ENCODE measurements around the gene KHSRP.

Gene KHSRP

GRCh38 chr19:6452223-6452614 lies 27.6 kb upstream of the KHSRP start:
- no peak for DNase-seq
- Histone ChIP-seq H3K4me1 (ENCODE audit: control insufficient read depth, insufficient read depth, low read length, poor library complexity, severe bottlenecking) (no peaks in the 10 kb centered on the region), H3K4me3 (ENCODE audit: insufficient read depth, low read depth, low read length, poor library complexity, severe bottlenecking) (no peak overlapping the region), H3K27me3 (replicated peaks; ENCODE audit: control insufficient read depth, insufficient read depth, low read length, poor library complexity, severe bottlenecking) (no peaks in the 10 kb centered on the region), H3K27ac (ENCODE audit: insufficient read depth, low read length, poor library complexity, severe bottlenecking) (no peak overlapping the region), H3K36me3 (ENCODE audit: control insufficient read depth, insufficient read depth, low read length) (peaks cover 15% of the 10 kb centered on the region), H3K9me3 (ENCODE audit: control insufficient read depth, low read length) (peaks cover 3% of the 10 kb centered on the region)

DNA sequence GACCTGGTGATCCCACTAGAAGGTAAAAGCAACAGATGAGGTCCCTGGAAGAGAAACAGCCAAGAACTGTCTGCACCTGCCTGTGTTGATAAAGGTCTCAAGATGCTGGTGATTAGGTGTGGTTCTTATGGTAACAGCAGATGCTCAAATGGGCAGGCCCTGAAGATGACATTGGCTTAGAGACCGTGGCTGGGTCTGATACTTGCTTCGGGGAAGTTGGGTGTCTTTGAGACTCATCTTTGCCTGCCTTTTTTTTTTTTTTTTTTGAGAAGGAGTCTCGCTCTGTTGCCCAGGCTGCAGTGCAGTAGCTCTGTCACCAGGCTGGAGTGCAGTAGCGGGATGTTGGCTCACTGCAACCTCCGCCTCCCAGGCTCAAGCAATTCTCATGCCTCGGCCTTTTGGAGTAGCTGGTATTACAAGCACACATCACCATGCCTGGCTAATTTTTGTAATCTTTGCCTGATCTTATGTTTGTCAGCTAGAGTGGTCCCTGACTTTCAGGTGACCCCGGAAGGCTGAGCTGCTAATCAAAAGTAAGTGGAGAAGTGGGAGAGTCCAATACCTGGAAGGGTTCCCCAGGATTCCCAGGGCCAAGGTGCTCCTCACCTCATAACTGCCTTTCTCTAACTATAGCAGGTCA lies 27.1 kb upstream of the KHSRP start:
- no peak for DNase-seq
- Histone ChIP-seq H3K9me3 (ENCODE audit: control insufficient read depth, low read length) (peaks cover 3% of the 10 kb centered on the region), H3K27me3 (replicated peaks; ENCODE audit: control insufficient read depth, insufficient read depth, low read length, poor library complexity, severe bottlenecking) (no peaks in the 10 kb centered on the region), H3K27ac (ENCODE audit: insufficient read depth, low read length, poor library complexity, severe bottlenecking) (no peak overlapping the region), H3K4me3 (ENCODE audit: insufficient read depth, low read depth, low read length, poor library complexity, severe bottlenecking) (no peak overlapping the region), H3K4me1 (ENCODE audit: control insufficient read depth, insufficient read depth, low read length, poor library complexity, severe bottlenecking) (no peaks in the 10 kb centered on the region), H3K36me3 (ENCODE audit: control insufficient read depth, insufficient read depth, low read length) (peaks cover 15% of the 10 kb centered on the region)

DNA sequence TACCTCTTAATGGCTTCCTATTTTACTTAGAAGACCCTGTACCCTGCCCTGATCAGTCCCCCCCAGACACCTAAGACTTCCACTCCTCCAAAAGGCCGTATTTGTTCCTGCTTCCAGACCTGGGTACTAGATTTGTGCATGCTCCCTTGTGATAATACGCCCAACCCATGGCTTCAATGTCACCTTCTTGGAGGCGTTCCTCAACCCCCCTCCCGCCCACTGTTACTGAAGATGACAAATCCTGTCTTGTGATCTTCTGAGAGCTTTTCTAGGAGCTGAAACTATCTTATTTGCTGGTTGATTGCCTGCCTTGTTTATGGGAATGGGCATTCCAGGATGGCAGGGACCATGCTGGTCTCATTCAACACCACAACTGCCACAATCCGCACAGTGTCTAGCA lies 25.6 kb upstream of the KHSRP start:
- Histone ChIP-seq H3K4me1 (ENCODE audit: control insufficient read depth, insufficient read depth, low read length, poor library complexity, severe bottlenecking) (no peaks in the 10 kb centered on the region), H3K4me3 (ENCODE audit: insufficient read depth, low read depth, low read length, poor library complexity, severe bottlenecking) (no peak overlapping the region), H3K27ac (ENCODE audit: insufficient read depth, low read length, poor library complexity, severe bottlenecking) (no peak overlapping the region), H3K36me3 (ENCODE audit: control insufficient read depth, insufficient read depth, low read length) (peaks cover 12% of the 10 kb centered on the region), H3K9me3 (ENCODE audit: control insufficient read depth, low read length) (peaks cover 3% of the 10 kb centered on the region), H3K27me3 (replicated peaks; ENCODE audit: control insufficient read depth, insufficient read depth, low read length, poor library complexity, severe bottlenecking) (no peaks in the 10 kb centered on the region)
- no peak for DNase-seq

- H3K27me3 ChIP-seq (replicated peaks; ENCODE audit: control insufficient read depth, insufficient read depth, low read length, poor library complexity, severe bottlenecking) = no peaks in the 10 kb centered on the region
- no peaks in the 10 kb centered on the region for H3K4me1 ChIP-seq (ENCODE audit: control insufficient read depth, insufficient read depth, low read length, poor library complexity, severe bottlenecking)
- no peak overlapping the region for H3K27ac ChIP-seq (ENCODE audit: insufficient read depth, low read length, poor library complexity, severe bottlenecking)
- no peaks in the 10 kb centered on the region for H3K36me3 ChIP-seq (ENCODE audit: control insufficient read depth, insufficient read depth, low read length)
- no peak for DNase-seq
- no peaks in the 10 kb centered on the region for H3K9me3 ChIP-seq (ENCODE audit: control insufficient read depth, low read length)
- no peak overlapping the region for H3K4me3 ChIP-seq (ENCODE audit: insufficient read depth, low read depth, low read length, poor library complexity, severe bottlenecking)
These were observed 23.4 kb upstream of the KHSRP start for GRCh38 chr19:6448045-6448444.

DNA sequence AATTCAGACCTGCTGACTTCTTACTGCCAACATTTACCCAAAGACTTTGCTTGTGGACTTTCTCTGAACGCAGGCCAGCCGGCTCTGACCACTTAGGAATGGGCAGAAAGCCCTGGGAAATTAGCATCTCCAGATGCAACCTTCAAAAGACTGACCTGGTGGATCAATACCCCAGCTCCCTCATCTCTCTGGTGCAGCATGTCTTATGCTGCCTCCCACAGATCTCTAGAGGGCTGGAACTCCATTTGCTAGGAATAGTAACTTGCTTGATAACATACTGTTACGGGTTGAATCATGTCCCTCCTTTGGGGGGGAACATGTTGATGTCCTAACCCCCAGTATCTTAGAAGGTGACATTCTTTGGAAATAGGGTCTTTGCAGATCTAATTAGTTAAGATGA lies 21.8 kb upstream of the KHSRP start:
- Histone ChIP-seq H3K27me3 (replicated peaks; ENCODE audit: control insufficient read depth, insufficient read depth, low read length, poor library complexity, severe bottlenecking) (no peaks in the 10 kb centered on the region), H3K9me3 (ENCODE audit: control insufficient read depth, low read length) (no peaks in the 10 kb centered on the region), H3K4me3 (ENCODE audit: insufficient read depth, low read depth, low read length, poor library complexity, severe bottlenecking) (no peak overlapping the region), H3K27ac (ENCODE audit: insufficient read depth, low read length, poor library complexity, severe bottlenecking) (no peak overlapping the region), H3K4me1 (ENCODE audit: control insufficient read depth, insufficient read depth, low read length, poor library complexity, severe bottlenecking) (no peaks in the 10 kb centered on the region), H3K36me3 (ENCODE audit: control insufficient read depth, insufficient read depth, low read length) (no peaks in the 10 kb centered on the region)
- no peak for DNase-seq

- no peaks in the 10 kb centered on the region for H3K9me3 ChIP-seq (ENCODE audit: control insufficient read depth, low read length)
- H3K36me3 ChIP-seq (ENCODE audit: control insufficient read depth, insufficient read depth, low read length) = no peaks in the 10 kb centered on the region
- no peaks in the 10 kb centered on the region for H3K27me3 ChIP-seq (replicated peaks; ENCODE audit: control insufficient read depth, insufficient read depth, low read length, poor library complexity, severe bottlenecking)
- no peak overlapping the region for H3K4me3 ChIP-seq (ENCODE audit: insufficient read depth, low read depth, low read length, poor library complexity, severe bottlenecking)
- no peaks in the 10 kb centered on the region for H3K4me1 ChIP-seq (ENCODE audit: control insufficient read depth, insufficient read depth, low read length, poor library complexity, severe bottlenecking)
- DNase-seq = no peak
- H3K27ac ChIP-seq (ENCODE audit: insufficient read depth, low read length, poor library complexity, severe bottlenecking) = no peak overlapping the region
These were observed 19.4 kb upstream of the KHSRP start for GRCh38 chr19:6443986-6444385.

DNA sequence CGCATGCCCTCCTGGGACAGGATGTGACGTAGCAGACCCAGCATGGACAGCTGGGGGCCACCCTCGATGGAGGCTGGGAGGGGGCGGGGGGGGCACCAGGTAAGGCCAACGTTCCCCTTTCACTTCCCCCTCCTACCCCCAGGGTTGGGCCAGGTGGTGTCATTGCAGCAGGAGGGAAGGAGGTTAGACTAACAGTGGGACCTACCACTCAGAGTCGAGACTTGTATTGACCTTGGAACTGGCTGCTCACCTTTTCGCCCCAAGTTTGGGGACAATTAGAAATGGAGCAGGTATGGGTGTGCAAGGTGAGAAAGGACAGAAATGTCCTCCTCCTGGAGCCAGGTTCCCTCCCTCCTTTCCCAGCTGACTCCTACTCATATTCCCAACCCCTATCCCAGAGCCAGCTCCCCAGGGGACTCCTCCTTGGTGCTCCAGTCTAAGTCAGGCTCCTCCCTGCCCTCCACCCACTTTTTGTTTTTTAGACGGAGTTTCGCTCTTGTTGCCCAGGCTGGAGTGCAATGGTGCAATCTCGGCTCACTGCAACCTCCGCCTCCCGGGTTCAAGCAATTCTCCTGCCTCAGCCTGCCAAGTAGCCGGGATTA lies 17.6 kb upstream of the KHSRP start:
- Histone ChIP-seq H3K4me3 (ENCODE audit: insufficient read depth, low read depth, low read length, poor library complexity, severe bottlenecking) (no peak overlapping the region), H3K9me3 (ENCODE audit: control insufficient read depth, low read length) (no peaks in the 10 kb centered on the region), H3K27ac (ENCODE audit: insufficient read depth, low read length, poor library complexity, severe bottlenecking) (no peak overlapping the region), H3K27me3 (replicated peaks; ENCODE audit: control insufficient read depth, insufficient read depth, low read length, poor library complexity, severe bottlenecking) (no peaks in the 10 kb centered on the region), H3K4me1 (ENCODE audit: control insufficient read depth, insufficient read depth, low read length, poor library complexity, severe bottlenecking) (no peaks in the 10 kb centered on the region), H3K36me3 (ENCODE audit: control insufficient read depth, insufficient read depth, low read length) (no peaks in the 10 kb centered on the region)
- no peak for DNase-seq

GRCh38 chr19:6440905-6441304 lies 16.3 kb upstream of the KHSRP start:
- no peak for DNase-seq
- H3K9me3 ChIP-seq (ENCODE audit: control insufficient read depth, low read length) = no peaks in the 10 kb centered on the region

GRCh38 chr19:6439743-6440142 lies 15.1 kb upstream of the KHSRP start:
- no peak overlapping the region for H3K4me3 ChIP-seq (ENCODE audit: insufficient read depth, low read depth, low read length, poor library complexity, severe bottlenecking)
- no peak for DNase-seq
- H3K27ac ChIP-seq (ENCODE audit: insufficient read depth, low read length, poor library complexity, severe bottlenecking) = no peak overlapping the region
- no peaks in the 10 kb centered on the region for H3K36me3 ChIP-seq (ENCODE audit: control insufficient read depth, insufficient read depth, low read length)
- H3K9me3 ChIP-seq (ENCODE audit: control insufficient read depth, low read length) = no peaks in the 10 kb centered on the region
- no peaks in the 10 kb centered on the region for H3K4me1 ChIP-seq (ENCODE audit: control insufficient read depth, insufficient read depth, low read length, poor library complexity, severe bottlenecking)
- H3K27me3 ChIP-seq (replicated peaks; ENCODE audit: control insufficient read depth, insufficient read depth, low read length, poor library complexity, severe bottlenecking) = no peaks in the 10 kb centered on the region

More at GRCh38 chr19:6440905-6441304, 16.3 kb upstream of the KHSRP start:
- no peaks in the 10 kb centered on the region for H3K4me1 ChIP-seq (ENCODE audit: control insufficient read depth, insufficient read depth, low read length, poor library complexity, severe bottlenecking)
- no peaks in the 10 kb centered on the region for H3K27me3 ChIP-seq (replicated peaks; ENCODE audit: control insufficient read depth, insufficient read depth, low read length, poor library complexity, severe bottlenecking)
- no peaks in the 10 kb centered on the region for H3K36me3 ChIP-seq (ENCODE audit: control insufficient read depth, insufficient read depth, low read length)
- H3K27ac ChIP-seq (ENCODE audit: insufficient read depth, low read length, poor library complexity, severe bottlenecking) = no peak overlapping the region
- no peak overlapping the region for H3K4me3 ChIP-seq (ENCODE audit: insufficient read depth, low read depth, low read length, poor library complexity, severe bottlenecking)

- Histone ChIP-seq H3K36me3 (ENCODE audit: control insufficient read depth, insufficient read depth, low read length) (no peaks in the 10 kb centered on the region), H3K4me1 (ENCODE audit: control insufficient read depth, insufficient read depth, low read length, poor library complexity, severe bottlenecking) (no peaks in the 10 kb centered on the region), H3K9me3 (ENCODE audit: control insufficient read depth, low read length) (no peaks in the 10 kb centered on the region), H3K4me3 (ENCODE audit: insufficient read depth, low read depth, low read length, poor library complexity, severe bottlenecking) (no peak within 1 kb of the TSS), H3K27ac (ENCODE audit: insufficient read depth, low read length, poor library complexity, severe bottlenecking) (no peak within 1 kb of the TSS), H3K27me3 (replicated peaks; ENCODE audit: control insufficient read depth, insufficient read depth, low read length, poor library complexity, severe bottlenecking) (no peaks in the 10 kb centered on the region)
- DNase-seq = no peak
These were observed 9.1 kb upstream of the KHSRP start, which contains the start of gene SLC25A41 for GRCh38 chr19:6433663-6434062. TSS of gene SLC25A41 (minus strand) at chr19:6433763. CDS start at chr19:6433693, 70 bp downstream.
